PC-3 (cell line): ENCODE results near the gene EBF4.
A peak's percentile ranks its signal among the peaks of the same experiment; 100 is the strongest.

Source experiments
- EZH2 ChIP-seq: fragments of 300-600 bp; sonication (generic); IDR thresholded peaks from one replicate; pipeline ENCODE4 v1.6.1; 2017; ENCODE audit warnings: antibody characterized with exemption, mild to moderate bottlenecking, low read length; ENCODE audit not compliant: unreplicated experiment
- EZH2phosphoT487 ChIP-seq: fragments of 300-600 bp; sonication (generic); IDR thresholded peaks from 2 replicates; pipeline ENCODE4 v1.6.1; 2018; ENCODE audit warnings: mild to moderate bottlenecking, antibody characterized with exemption, low read length, borderline replicate concordance
- TF ChIP-seq, protein P1 (sequence below): fragments of 300-600 bp; sonication (generic); conservative IDR thresholded peaks from 2 replicates; pipeline ENCODE4 v1.5.1; 2017; ENCODE audit warnings: antibody characterized with exemption, low read depth, mild to moderate bottlenecking, low read length

DNA sequence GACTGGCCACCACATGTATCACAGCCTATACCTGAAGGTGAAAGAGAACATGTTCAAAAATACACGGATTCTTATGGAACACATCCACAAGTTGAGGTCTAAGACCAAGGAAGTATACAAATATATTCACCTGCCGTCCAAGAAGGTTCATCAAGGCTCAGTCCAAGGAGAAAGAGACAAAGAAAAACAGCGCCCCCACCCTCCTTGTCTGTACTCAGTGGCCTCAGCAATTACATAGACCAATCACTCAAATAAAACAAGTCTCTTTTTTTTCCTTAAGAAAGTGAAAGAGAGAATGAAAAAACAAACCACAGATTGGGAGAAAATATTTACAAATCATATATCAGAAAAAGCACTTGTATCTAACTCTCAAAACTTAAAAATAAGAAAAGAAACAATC is 88.4 kb downstream of the EBF4 start:
- TF ChIP-seq EZH2phosphoT487 (no peak), EZH2 (no peak)
- TF ChIP-seq, protein P1, sequence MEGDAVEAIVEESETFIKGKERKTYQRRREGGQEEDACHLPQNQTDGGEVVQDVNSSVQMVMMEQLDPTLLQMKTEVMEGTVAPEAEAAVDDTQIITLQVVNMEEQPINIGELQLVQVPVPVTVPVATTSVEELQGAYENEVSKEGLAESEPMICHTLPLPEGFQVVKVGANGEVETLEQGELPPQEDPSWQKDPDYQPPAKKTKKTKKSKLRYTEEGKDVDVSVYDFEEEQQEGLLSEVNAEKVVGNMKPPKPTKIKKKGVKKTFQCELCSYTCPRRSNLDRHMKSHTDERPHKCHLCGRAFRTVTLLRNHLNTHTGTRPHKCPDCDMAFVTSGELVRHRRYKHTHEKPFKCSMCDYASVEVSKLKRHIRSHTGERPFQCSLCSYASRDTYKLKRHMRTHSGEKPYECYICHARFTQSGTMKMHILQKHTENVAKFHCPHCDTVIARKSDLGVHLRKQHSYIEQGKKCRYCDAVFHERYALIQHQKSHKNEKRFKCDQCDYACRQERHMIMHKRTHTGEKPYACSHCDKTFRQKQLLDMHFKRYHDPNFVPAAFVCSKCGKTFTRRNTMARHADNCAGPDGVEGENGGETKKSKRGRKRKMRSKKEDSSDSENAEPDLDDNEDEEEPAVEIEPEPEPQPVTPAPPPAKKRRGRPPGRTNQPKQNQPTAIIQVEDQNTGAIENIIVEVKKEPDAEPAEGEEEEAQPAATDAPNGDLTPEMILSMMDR: peak; percentile 46
